Mucosa of descending colon (tissue), 3 donors: ENCODE results near the gene LIMCH1. TPM values are rescaled to one million over a fixed set of nuclear protein-coding genes. Genes with fewer than 3 reads are reported as not detected.
A peak's percentile ranks its signal among the peaks of the same experiment; 100 is the strongest.

Source experiments
- ATAC-seq: fragments of 200-7000 bp; cut with Tn5 transposase; one replicate; pipeline ENCODE4 v1.9.1; 2020; ENCODE audit warnings: mild to moderate bottlenecking, moderate library complexity
- DNase-seq, 3 donors: peaks; one replicate each; pipeline ENCODE4 v3.0.0-alpha.2; 2020
- H3K36me3 ChIP-seq: fragments of 200-600 bp; one replicate; pipeline ENCODE4 v1.8.0; 2021; ENCODE audit warnings: low read depth, mild to moderate bottlenecking
- H3K4me1 ChIP-seq: fragments of 200-600 bp; one replicate; pipeline ENCODE4 v1.8.0; 2021; ENCODE audit warnings: low read depth, mild to moderate bottlenecking
- H3K4me3 ChIP-seq: fragments of 200-600 bp; one replicate; pipeline ENCODE4 v1.8.0; 2021; ENCODE audit warnings: mild to moderate bottlenecking
- H3K9me3 ChIP-seq: fragments of 200-600 bp; one replicate; pipeline ENCODE4 v1.8.0; 2021; ENCODE audit warnings: mild to moderate bottlenecking
- intact Hi-C, 2 donors: fragments of 100-400 bp; cut with DNase I in 1 of 2; cut with micrococcal nuclease in 1 of 2; formaldehyde crosslinking; loops; one replicate each; pipeline versions ENCODE4 v1.11.0 to v1.11.1; 2022; cut with DNase I, micrococcal nuclease
- total RNA-seq, 3 donors: library from RNA; stranded (reverse); fragmentation: NEBNext Ultra II Directional in 2 of 3; extraction: Animal tissue kit (Norgen Biotek cat#: 25700) in 2 of 3; gene quantifications; one replicate each; pipeline versions ENCODE4 v1.2.1 to v1.2.4, GENCODE V29; 2021 to 2023
- TF ChIP-seq, protein P1 (sequence below): fragments of 200-600 bp; IDR thresholded peaks from one replicate; pipeline ENCODE4 v1.8.0; 2022; ENCODE audit warnings: antibody characterized with exemption, mild to moderate bottlenecking
- donor health status: DM: no; HTN: no; CAD: no; lungs with moderate emphysema.
- donor health status: DM: no; HTN: no; CAD: no.
- donor health status: DM: no; HTN: yes; CAD: no.

The LIMCH1 gene
- total RNA-seq, 3 donors from 2014 or later = 9.2 to 15.7 (median 9.6) TPM

GRCh38 chr4:41514169-41514568 is 23.8 kb upstream of the LIMCH1 start:
- H3K36me3 ChIP-seq = no peaks in the 10 kb centered on the region
- DNase-seq = no peak
- intact Hi-C loops = no loop called here
- no peak overlapping the region for H3K4me3 ChIP-seq
- TF ChIP-seq, protein P1, sequence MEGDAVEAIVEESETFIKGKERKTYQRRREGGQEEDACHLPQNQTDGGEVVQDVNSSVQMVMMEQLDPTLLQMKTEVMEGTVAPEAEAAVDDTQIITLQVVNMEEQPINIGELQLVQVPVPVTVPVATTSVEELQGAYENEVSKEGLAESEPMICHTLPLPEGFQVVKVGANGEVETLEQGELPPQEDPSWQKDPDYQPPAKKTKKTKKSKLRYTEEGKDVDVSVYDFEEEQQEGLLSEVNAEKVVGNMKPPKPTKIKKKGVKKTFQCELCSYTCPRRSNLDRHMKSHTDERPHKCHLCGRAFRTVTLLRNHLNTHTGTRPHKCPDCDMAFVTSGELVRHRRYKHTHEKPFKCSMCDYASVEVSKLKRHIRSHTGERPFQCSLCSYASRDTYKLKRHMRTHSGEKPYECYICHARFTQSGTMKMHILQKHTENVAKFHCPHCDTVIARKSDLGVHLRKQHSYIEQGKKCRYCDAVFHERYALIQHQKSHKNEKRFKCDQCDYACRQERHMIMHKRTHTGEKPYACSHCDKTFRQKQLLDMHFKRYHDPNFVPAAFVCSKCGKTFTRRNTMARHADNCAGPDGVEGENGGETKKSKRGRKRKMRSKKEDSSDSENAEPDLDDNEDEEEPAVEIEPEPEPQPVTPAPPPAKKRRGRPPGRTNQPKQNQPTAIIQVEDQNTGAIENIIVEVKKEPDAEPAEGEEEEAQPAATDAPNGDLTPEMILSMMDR = no peak
- H3K9me3 ChIP-seq = no peaks in the 10 kb centered on the region
- H3K4me1 ChIP-seq = no peaks in the 10 kb centered on the region
- no peak for ATAC-seq

GRCh38 chr4:41514766-41515481 is 23.0 kb upstream of the LIMCH1 start:
- TF ChIP-seq, protein P1 = no peak
- ATAC-seq = no peak
- intact Hi-C loops = no loop called here
- Histone ChIP-seq H3K4me1 (no peaks in the 10 kb centered on the region), H3K36me3 (no peaks in the 10 kb centered on the region), H3K4me3 (no peak overlapping the region), H3K9me3 (no peaks in the 10 kb centered on the region)
- DNase-seq = no peak

- Histone ChIP-seq H3K4me3 (no peak overlapping the region), H3K4me1 (no peaks in the 10 kb centered on the region), H3K9me3 (no peaks in the 10 kb centered on the region), H3K36me3 (no peaks in the 10 kb centered on the region)
- no peak for DNase-seq
- intact Hi-C loops = no loop called here
- TF ChIP-seq, protein P1 = no peak
- peak; percentile 79 for ATAC-seq
Observed at GRCh38 chr4:41517121-41517520, 20.8 kb upstream of the LIMCH1 start.

GRCh38 chr4:41517747-41518146 is 20.2 kb upstream of the LIMCH1 start:
- TF ChIP-seq, protein P1 = no peak

DNA sequence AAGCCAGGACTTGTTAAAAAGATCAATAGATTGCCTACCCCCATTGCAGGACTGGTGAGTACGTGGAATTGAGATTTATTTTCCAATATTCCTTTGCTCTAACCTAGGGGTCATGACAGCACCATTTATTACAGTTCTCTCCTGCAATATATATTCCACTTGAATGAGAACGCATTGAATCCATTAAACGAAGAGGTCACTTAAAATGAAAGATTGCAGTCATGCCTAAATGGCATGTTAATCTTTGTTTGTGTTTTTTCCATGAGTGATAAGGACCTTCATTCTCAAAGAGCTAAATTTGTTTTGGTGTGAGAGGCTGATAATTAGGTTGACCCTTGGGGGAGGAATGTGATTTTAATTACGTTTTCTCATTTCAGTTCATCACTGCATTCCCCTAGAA is 13.5 kb upstream of the LIMCH1 start:
- H3K36me3 ChIP-seq = no peaks in the 10 kb centered on the region
- ATAC-seq (no peak), DNase-seq (no peak)
- H3K4me1 ChIP-seq = no peaks in the 10 kb centered on the region
- H3K4me3 ChIP-seq = no peak overlapping the region
- TF ChIP-seq, protein P1 = no peak
- no peaks in the 10 kb centered on the region for H3K9me3 ChIP-seq
- intact Hi-C loops = no loop called here

More at GRCh38 chr4:41517747-41518146, 20.2 kb upstream of the LIMCH1 start:
- Histone ChIP-seq H3K36me3 (no peaks in the 10 kb centered on the region), H3K9me3 (no peaks in the 10 kb centered on the region), H3K4me3 (no peak overlapping the region), H3K4me1 (no peaks in the 10 kb centered on the region)
- DNase-seq = no peak
- intact Hi-C loops = no loop called here
- ATAC-seq = no peak
